Esophagus muscularis mucosa (tissue), 4 donors: ENCODE results near the gene TMCC3.

ENCODE experiments used
- EP300 ChIP-seq: sonication (generic); formaldehyde crosslinking; IDR thresholded peaks from one replicate; pipeline ENCODE4 v1.6.1; 2017; ENCODE audit warnings: antibody characterized with exemption
- POLR2A ChIP-seq: fragments of 450-650 bp; IDR thresholded peaks from one replicate; pipeline ENCODE4 v1.6.1; 2017; ENCODE audit warnings: antibody characterized with exemption, moderate library complexity, mild to moderate bottlenecking, low read depth
- TF ChIP-seq, protein P1 (sequence below), 3 experiments: fragments of 200-600 bp in 2 of 3; fragments of 450-650 bp in 1 of 3; sonication (generic) in 2 of 3; IDR thresholded peaks; one replicate each; pipeline ENCODE4 v1.5.1; 2017 to 2019; ENCODE audit warnings: antibody characterized with exemption in 3 of 3, mild to moderate bottlenecking in 2 of 3, moderate library complexity in 1 of 3

DNA sequence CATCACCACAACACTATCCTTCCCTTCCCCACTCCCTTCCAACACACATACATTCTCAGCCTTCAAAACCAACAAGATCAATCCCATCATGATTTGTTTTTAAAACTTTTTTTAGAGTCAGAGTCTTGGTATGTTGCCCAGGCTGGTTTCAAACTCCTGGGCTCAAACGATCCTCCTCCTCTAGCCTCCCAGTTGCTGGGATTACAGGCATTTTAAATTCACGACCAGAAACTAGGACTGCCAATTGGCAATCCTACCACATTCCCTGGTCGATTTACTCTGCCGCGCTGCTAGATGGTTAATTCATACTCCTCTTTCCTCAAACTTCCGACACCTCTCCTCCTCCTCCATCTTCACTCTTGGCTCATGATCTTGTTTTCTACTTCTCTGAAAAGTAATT is 37.5 kb upstream of the TMCC3 start:
- TF ChIP-seq POLR2A = no peak
- TF ChIP-seq, protein P1, sequence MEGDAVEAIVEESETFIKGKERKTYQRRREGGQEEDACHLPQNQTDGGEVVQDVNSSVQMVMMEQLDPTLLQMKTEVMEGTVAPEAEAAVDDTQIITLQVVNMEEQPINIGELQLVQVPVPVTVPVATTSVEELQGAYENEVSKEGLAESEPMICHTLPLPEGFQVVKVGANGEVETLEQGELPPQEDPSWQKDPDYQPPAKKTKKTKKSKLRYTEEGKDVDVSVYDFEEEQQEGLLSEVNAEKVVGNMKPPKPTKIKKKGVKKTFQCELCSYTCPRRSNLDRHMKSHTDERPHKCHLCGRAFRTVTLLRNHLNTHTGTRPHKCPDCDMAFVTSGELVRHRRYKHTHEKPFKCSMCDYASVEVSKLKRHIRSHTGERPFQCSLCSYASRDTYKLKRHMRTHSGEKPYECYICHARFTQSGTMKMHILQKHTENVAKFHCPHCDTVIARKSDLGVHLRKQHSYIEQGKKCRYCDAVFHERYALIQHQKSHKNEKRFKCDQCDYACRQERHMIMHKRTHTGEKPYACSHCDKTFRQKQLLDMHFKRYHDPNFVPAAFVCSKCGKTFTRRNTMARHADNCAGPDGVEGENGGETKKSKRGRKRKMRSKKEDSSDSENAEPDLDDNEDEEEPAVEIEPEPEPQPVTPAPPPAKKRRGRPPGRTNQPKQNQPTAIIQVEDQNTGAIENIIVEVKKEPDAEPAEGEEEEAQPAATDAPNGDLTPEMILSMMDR (IDR thresholded peaks at IDR 0.05) = no peak
- no peak for TF ChIP-seq EP300
